ENCODE results near the gene MCU.

- TF ChIP-seq POLR2A (IDR thresholded peaks at IDR 0.05) = no peak
- no peak for TF ChIP-seq CTCF (IDR thresholded peaks at IDR 0.05 in 8 of 11, conservative IDR thresholded peaks at IDR 0.05 in 3 of 11)
- TF ChIP-seq POLR2AphosphoS5 (IDR thresholded peaks at IDR 0.05) = no peak
These were observed 3.7 kb upstream of the MCU start for GRCh38 chr10:72688208-72688651.

All from spleen (tissue), 7 donors.